ENCODE measurements around the gene PIP5K1C.

The PIP5K1C gene, protein sequence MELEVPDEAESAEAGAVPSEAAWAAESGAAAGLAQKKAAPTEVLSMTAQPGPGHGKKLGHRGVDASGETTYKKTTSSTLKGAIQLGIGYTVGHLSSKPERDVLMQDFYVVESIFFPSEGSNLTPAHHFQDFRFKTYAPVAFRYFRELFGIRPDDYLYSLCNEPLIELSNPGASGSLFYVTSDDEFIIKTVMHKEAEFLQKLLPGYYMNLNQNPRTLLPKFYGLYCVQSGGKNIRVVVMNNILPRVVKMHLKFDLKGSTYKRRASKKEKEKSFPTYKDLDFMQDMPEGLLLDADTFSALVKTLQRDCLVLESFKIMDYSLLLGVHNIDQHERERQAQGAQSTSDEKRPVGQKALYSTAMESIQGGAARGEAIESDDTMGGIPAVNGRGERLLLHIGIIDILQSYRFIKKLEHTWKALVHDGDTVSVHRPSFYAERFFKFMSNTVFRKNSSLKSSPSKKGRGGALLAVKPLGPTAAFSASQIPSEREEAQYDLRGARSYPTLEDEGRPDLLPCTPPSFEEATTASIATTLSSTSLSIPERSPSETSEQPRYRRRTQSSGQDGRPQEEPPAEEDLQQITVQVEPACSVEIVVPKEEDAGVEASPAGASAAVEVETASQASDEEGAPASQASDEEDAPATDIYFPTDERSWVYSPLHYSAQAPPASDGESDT

GRCh38 chr19:3700242-3701032, at the start of gene PIP5K1C:
Gene PIP5K1C (minus strand): TSS chr19:3700468. CDS start chr19:3700390, 78 bp downstream.
- peak; percentile 90 for DNase-seq (ENCODE audit: low spot score)

- DNase-seq (ENCODE audit: low spot score): no peak
Observed at GRCh38 chr19:3748965-3749364, 48.7 kb upstream of the PIP5K1C start.

GRCh38 chr19:3746371-3747056, 46.2 kb upstream of the PIP5K1C start:
- DNase-seq (ENCODE audit: low spot score): no peak

DNA sequence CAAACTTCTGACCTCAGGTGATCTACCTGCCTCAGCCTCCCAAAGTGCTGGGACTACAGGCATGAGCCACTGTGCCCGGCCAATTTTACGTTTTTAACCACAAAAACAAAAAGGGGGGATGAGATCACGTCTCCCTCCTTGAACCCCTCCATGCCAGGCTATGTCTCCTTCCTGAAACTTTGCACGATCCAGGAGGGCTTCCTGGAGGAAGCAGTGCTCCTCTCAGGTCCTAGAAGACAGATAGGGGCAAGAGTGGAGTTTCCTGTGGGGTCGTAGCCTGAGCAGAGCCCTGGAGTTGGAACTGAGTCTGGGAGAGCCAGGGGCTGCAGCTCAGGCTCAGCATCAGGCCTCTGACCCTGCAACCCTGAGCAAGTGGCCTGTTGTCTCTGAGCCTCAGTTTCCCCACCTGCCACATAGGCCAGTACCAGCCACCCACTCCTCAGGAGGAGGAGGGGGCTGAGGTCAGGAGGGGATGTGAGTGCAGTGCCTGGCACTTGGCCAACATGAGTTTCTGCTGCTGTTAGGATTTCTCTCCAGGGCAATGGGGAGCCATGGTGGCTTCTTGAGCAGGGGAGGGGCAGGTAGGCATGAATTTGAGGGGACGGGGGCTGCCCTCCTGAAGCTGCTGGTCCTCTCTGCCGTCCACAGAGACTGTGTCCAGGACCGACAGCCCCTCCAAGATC, 45.2 kb upstream of the PIP5K1C start:
- DNase-seq (ENCODE audit: low spot score): no peak

DNA sequence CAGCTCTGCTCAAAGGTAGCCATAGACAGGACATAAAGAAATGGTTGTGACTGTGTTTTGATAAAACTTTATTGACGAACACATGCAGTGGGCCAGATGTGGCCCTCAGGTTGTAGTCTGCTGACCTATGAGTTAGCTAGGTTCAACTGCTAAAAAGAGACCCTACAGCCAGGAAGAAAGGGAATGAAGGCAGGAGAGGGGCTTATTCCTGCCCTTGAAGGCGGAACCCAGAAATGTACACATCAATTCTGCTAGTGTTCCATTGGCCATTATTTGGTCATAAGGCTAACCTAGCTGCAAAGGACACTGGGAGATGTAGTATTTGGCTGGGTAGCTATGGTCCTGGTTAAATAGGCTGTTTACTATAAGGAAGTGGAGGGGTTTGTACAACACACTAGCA, 43.2 kb upstream of the PIP5K1C start:
- no peak for DNase-seq (ENCODE audit: low spot score)

DNA sequence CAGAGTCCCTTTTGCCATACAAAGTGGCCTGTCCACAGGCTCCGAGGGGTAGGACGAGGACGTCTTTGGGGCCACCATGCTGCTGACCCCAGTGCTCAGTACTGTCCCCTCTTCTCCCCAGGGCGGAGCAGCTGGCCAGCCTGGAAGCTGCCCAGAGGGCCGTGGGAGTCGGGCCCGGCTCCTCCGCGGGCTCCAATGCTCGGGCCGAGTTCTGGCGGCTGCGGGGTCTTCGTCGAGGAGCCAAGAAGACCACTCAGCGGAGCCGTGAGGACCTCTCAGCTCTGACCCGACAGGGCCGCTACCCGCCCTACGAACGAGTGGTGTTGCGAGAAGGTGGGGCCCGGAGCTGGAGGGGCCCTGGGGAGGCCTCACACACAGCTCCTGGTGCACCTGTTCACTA, 40.2 kb upstream of the PIP5K1C start:
- no peak for DNase-seq (ENCODE audit: low spot score)

GRCh38 chr19:3738477-3739220, 38.4 kb upstream of the PIP5K1C start:
- DNase-seq (ENCODE audit: low spot score): no peak

- DNase-seq (ENCODE audit: low spot score): no peak
Observed at GRCh38 chr19:3737487-3738205, 37.4 kb upstream of the PIP5K1C start.

GRCh38 chr19:3736106-3736724, 35.9 kb upstream of the PIP5K1C start:
- DNase-seq (ENCODE audit: low spot score): no peak

GRCh38 chr19:3734310-3734600, 34.0 kb upstream of the PIP5K1C start:
- DNase-seq (ENCODE audit: low spot score): no peak

GRCh38 chr19:3733549-3734309, 33.5 kb upstream of the PIP5K1C start:
- DNase-seq (ENCODE audit: low spot score): no peak

GRCh38 chr19:3732108-3732507, 31.8 kb upstream of the PIP5K1C start:
- no peak for DNase-seq (ENCODE audit: low spot score)

- no peak for DNase-seq (ENCODE audit: low spot score)
Observed at GRCh38 chr19:3730457-3730958, 30.2 kb upstream of the PIP5K1C start.

GRCh38 chr19:3725640-3726310, 25.5 kb upstream of the PIP5K1C start:
- DNase-seq (ENCODE audit: low spot score): no peak

- no peak for DNase-seq (ENCODE audit: low spot score)
Observed at GRCh38 chr19:3725121-3725520, 24.9 kb upstream of the PIP5K1C start.

- DNase-seq (ENCODE audit: low spot score): no peak
Observed at GRCh38 chr19:3723883-3724282, 23.6 kb upstream of the PIP5K1C start.

DNA sequence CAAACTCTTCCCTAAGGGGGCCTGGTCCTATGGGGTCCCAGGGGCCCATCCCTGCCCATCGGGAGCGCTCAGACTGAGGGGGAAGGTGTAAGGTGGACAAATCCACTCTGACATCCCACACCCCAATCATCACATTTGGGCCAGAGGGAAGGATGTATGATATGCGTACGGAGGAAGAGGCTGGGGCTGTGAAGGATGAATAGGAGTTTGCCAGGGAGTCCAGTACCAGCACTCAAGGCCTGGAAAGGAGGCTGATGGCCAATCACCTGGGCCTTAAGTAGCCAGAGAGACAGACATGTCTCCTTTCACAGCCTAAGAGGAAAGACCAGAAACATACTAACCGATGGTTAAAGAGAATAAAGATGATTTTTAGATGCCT, 22.8 kb upstream of the PIP5K1C start:
- DNase-seq (ENCODE audit: low spot score): no peak

DNA sequence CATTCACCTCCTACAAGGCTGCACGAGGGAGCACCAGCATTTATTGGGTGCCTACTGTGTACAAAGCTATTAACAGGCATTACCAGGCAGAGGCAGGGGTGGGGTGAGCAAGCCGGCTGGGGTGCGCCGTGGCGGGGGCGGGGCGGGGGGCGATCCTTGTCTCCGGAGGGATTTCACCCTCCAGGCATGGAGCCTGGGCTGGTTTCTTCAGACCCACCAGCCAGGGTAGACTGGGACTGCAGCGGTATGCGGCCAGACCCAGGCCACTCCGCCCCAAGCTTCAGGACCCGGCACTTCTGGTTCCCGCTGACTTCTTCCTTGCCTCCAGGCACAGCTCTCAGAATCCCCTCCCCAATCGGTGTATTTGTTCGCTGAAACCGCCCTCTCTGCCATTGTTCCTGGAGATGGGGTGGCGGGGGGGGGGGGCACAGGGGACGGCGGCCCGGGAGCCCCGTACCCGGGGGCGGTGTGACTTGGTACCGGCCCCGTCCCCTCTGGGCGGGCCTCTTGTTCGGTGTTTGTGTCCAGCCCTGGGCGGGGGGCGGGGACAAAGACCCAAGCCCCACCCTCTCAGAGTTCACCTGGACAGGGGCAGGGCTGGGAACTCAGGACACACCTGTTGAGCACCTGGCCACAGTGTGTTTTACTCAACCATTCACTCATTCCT, 22.3 kb upstream of the PIP5K1C start:
- no peak for DNase-seq (ENCODE audit: low spot score)

Measured in hematopoietic multipotent progenitor cell treated with erythropoietin and hydrocortisone succinate and interleukin-3 and kit ligand, for 15 days (in vitro differentiated cells).